ENCODE measurements around the gene RAB27A. TPM values are rescaled to one million over a fixed set of nuclear protein-coding genes. Genes with fewer than 3 reads are reported as not detected.

Gene RAB27A
- polyA plus RNA-seq, 3 donors from 2014 or later = 99.6 to 157 (median 150) TPM

GRCh38 chr15:55222588-55222987 lies 67.0 kb downstream of the RAB27A start:
- peak overlapping the region; percentile 56 to 75 (median 72) for H3K4me3 Mint-ChIP-seq
- peak overlapping the region; percentile 62 to 98 (median 82) for H3K27ac Mint-ChIP-seq
- H3K36me3 Mint-ChIP-seq = peaks cover 3 to 23% (median 5%) of the 10 kb centered on the region in 3 donors
- peak; percentile 35 to 37 (median 35) for DNase-seq
- no peaks in the 10 kb centered on the region for H3K9me3 Mint-ChIP-seq
- peaks cover 0 to 3% (median 1%) of the 10 kb centered on the region in 3 donors for H3K27me3 Mint-ChIP-seq (ENCODE audit: low read depth in 3 of 3)
- H3K4me1 Mint-ChIP-seq = peaks cover 77 to 78% of the 10 kb centered on the region in 2 donors

- Mint-ChIP-seq H3K27ac (peak overlapping the region; percentile 62 to 98 (median 82)), H3K27me3 (ENCODE audit: low read depth in 3 of 3) (peaks cover 0 to 3% (median 1%) of the 10 kb centered on the region in 3 donors), H3K4me1 (peaks cover 78 to 81% of the 10 kb centered on the region in 2 donors)
Measured at GRCh38 chr15:55221090-55222011, 68.3 kb downstream of the RAB27A start.

GRCh38 chr15:55220606-55221005 lies 69.0 kb downstream of the RAB27A start:
- H3K9me3 Mint-ChIP-seq = no peaks in the 10 kb centered on the region
- peaks cover 75 to 77% of the 10 kb centered on the region in 2 donors for H3K4me1 Mint-ChIP-seq
- H3K36me3 Mint-ChIP-seq = peaks cover 3 to 13% (median 9%) of the 10 kb centered on the region in 3 donors
- peaks cover 0 to 3% (median 1%) of the 10 kb centered on the region in 3 donors for H3K27me3 Mint-ChIP-seq (ENCODE audit: low read depth in 3 of 3)
- H3K27ac Mint-ChIP-seq = peak overlapping the region; percentile 62 to 98 (median 82)
- DNase-seq = no peak
- peak overlapping the region in 3 of 5 donors; percentile 53 to 75 (median 56) for H3K4me3 Mint-ChIP-seq

More at GRCh38 chr15:55221090-55222011, 68.3 kb downstream of the RAB27A start:
- Mint-ChIP-seq H3K9me3 (no peaks in the 10 kb centered on the region), H3K36me3 (peaks cover 3 to 20% (median 5%) of the 10 kb centered on the region in 3 donors), H3K4me3 (peak overlapping the region; percentile 56 to 75 (median 72))
- peak; percentile 39 to 48 (median 46) for DNase-seq

GRCh38 chr15:55218056-55218455 lies 71.6 kb downstream of the RAB27A start:
- H3K27me3 Mint-ChIP-seq (ENCODE audit: low read depth in 3 of 3) = peaks cover 0 to 3% (median 1%) of the 10 kb centered on the region in 3 donors
- H3K9me3 Mint-ChIP-seq = no peaks in the 10 kb centered on the region
- peak overlapping the region in 2 of 5 donors; percentile 46 to 70 for H3K4me3 Mint-ChIP-seq
- peak overlapping the region; percentile 59 to 88 (median 80) for H3K27ac Mint-ChIP-seq
- H3K4me1 Mint-ChIP-seq = peaks cover 52 to 53% of the 10 kb centered on the region in 2 donors
- DNase-seq = peak in 1 of 3 donors; percentile 10
- H3K36me3 Mint-ChIP-seq = peaks cover 7 to 9% (median 9%) of the 10 kb centered on the region in 3 donors

- no peak overlapping the region for H3K4me3 Mint-ChIP-seq
- no peaks in the 10 kb centered on the region for H3K9me3 Mint-ChIP-seq
- peaks cover 0 to 18% (median 5%) of the 10 kb centered on the region in 3 donors for H3K36me3 Mint-ChIP-seq
- no peaks in the 10 kb centered on the region for H3K4me1 Mint-ChIP-seq
- H3K27ac Mint-ChIP-seq = no peak overlapping the region
- DNase-seq = no peak
- peaks cover 0 to 2% (median 0%) of the 10 kb centered on the region in 3 donors for H3K27me3 Mint-ChIP-seq (ENCODE audit: low read depth in 3 of 3)
Measured at GRCh38 chr15:55204464-55204863, 85.1 kb downstream of the RAB27A start.

GRCh38 chr15:55202206-55202605 lies 87.4 kb downstream of the RAB27A start:
- no peak for DNase-seq
- Mint-ChIP-seq H3K4me3 (no peak overlapping the region), H3K27me3 (ENCODE audit: low read depth in 3 of 3) (peaks cover 0 to 3% (median 2%) of the 10 kb centered on the region in 3 donors), H3K4me1 (peaks cover 0 to 2% of the 10 kb centered on the region in 2 donors), H3K27ac (peak overlapping the region in 3 of 6 donors; percentile 3 to 55 (median 35)), H3K9me3 (no peaks in the 10 kb centered on the region), H3K36me3 (peaks cover 0 to 14% (median 5%) of the 10 kb centered on the region in 3 donors)

GRCh38 chr15:55198706-55199105 lies 90.9 kb downstream of the RAB27A start:
- Mint-ChIP-seq H3K4me1 (peaks cover 0 to 2% of the 10 kb centered on the region in 2 donors), H3K4me3 (peak overlapping the region in 4 of 5 donors; percentile 4 to 50 (median 30)), H3K9me3 (no peaks in the 10 kb centered on the region), H3K27ac (peak overlapping the region in 3 of 6 donors; percentile 16 to 80 (median 67)), H3K36me3 (peaks cover 0 to 3% (median 0%) of the 10 kb centered on the region in 3 donors), H3K27me3 (ENCODE audit: low read depth in 3 of 3) (peaks cover 0 to 3% (median 2%) of the 10 kb centered on the region in 3 donors)
- DNase-seq = no peak

- DNase-seq = no peak
- Mint-ChIP-seq H3K27me3 (ENCODE audit: low read depth in 3 of 3) (peaks cover 0 to 3% (median 2%) of the 10 kb centered on the region in 3 donors), H3K4me3 (no peak overlapping the region), H3K4me1 (peaks cover 0 to 8% of the 10 kb centered on the region in 2 donors), H3K9me3 (no peaks in the 10 kb centered on the region), H3K36me3 (no peaks in the 10 kb centered on the region), H3K27ac (no peak overlapping the region)
Measured at GRCh38 chr15:55197719-55198118, 91.9 kb downstream of the RAB27A start.

GRCh38 chr15:55197362-55197705 lies 92.3 kb downstream of the RAB27A start:
- Mint-ChIP-seq H3K36me3 (peaks cover 0 to under 1% (median 0%) of the 10 kb centered on the region in 3 donors), H3K4me1 (peaks cover 4 to 8% of the 10 kb centered on the region in 2 donors), H3K27ac (no peak overlapping the region), H3K4me3 (no peak overlapping the region), H3K27me3 (ENCODE audit: low read depth in 3 of 3) (peaks cover 0 to 3% (median 2%) of the 10 kb centered on the region in 3 donors), H3K9me3 (no peaks in the 10 kb centered on the region)
- no peak for DNase-seq

- peaks cover 0 to 3% (median 2%) of the 10 kb centered on the region in 3 donors for H3K27me3 Mint-ChIP-seq (ENCODE audit: low read depth in 3 of 3)
Measured at GRCh38 chr15:55196458-55197361, 92.9 kb downstream of the RAB27A start, which contains the start of gene RSL24D1. TSS of gene RSL24D1 (minus strand) at chr15:55196941. CDS start at chr15:55196890, 51 bp downstream.

GRCh38 chr15:55195996-55196395 lies 93.6 kb downstream of the RAB27A start:
- peaks cover 0 to 3% (median 2%) of the 10 kb centered on the region in 3 donors for H3K27me3 Mint-ChIP-seq (ENCODE audit: low read depth in 3 of 3)
- peaks cover 0 to 6% (median 4%) of the 10 kb centered on the region in 3 donors for H3K36me3 Mint-ChIP-seq
- DNase-seq = no peak

More at GRCh38 chr15:55196458-55197361, 92.9 kb downstream of the RAB27A start, which contains the start of gene RSL24D1:
- H3K36me3 Mint-ChIP-seq = peaks cover 0 to 4% (median 0%) of the 10 kb centered on the region in 3 donors
- H3K4me3 Mint-ChIP-seq = no peak within 1 kb of the TSS
- DNase-seq = peak; percentile 95 to 97 (median 96)
- H3K4me1 Mint-ChIP-seq = peaks cover 8 to 10% of the 10 kb centered on the region in 2 donors
- H3K9me3 Mint-ChIP-seq = no peaks in the 10 kb centered on the region
- no peak within 1 kb of the TSS for H3K27ac Mint-ChIP-seq

GRCh38 chr15:55194256-55194655 lies 95.4 kb downstream of the RAB27A start:
- Mint-ChIP-seq H3K4me3 (peak overlapping the region in 3 of 5 donors; percentile 4 to 36 (median 19)), H3K4me1 (peaks cover 12 to 17% of the 10 kb centered on the region in 2 donors), H3K9me3 (no peaks in the 10 kb centered on the region), H3K36me3 (peaks cover 0 to 11% (median 7%) of the 10 kb centered on the region in 3 donors), H3K27ac (peak overlapping the region in 3 of 6 donors; percentile 52 to 72 (median 65)), H3K27me3 (ENCODE audit: low read depth in 3 of 3) (peaks cover 0 to 3% (median 1%) of the 10 kb centered on the region in 3 donors)
- no peak for DNase-seq

More at GRCh38 chr15:55195996-55196395, 93.6 kb downstream of the RAB27A start:
- no peak overlapping the region for H3K4me3 Mint-ChIP-seq
- peaks cover 12 to 17% of the 10 kb centered on the region in 2 donors for H3K4me1 Mint-ChIP-seq
- no peaks in the 10 kb centered on the region for H3K9me3 Mint-ChIP-seq
- no peak overlapping the region for H3K27ac Mint-ChIP-seq

GRCh38 chr15:55186331-55186730 lies 103.3 kb downstream of the RAB27A start:
- H3K4me3 Mint-ChIP-seq = no peak overlapping the region
- no peak overlapping the region for H3K27ac Mint-ChIP-seq
- peaks cover 23 to 42% (median 38%) of the 10 kb centered on the region in 3 donors for H3K36me3 Mint-ChIP-seq
- H3K27me3 Mint-ChIP-seq (ENCODE audit: low read depth in 3 of 3) = peaks cover 0 to 1% (median 0%) of the 10 kb centered on the region in 3 donors
- no peaks in the 10 kb centered on the region for H3K9me3 Mint-ChIP-seq
- DNase-seq = no peak
- H3K4me1 Mint-ChIP-seq = peaks cover 15 to 46% of the 10 kb centered on the region in 2 donors
